Neural cell (in vitro differentiated cells): ENCODE measurements around the gene ZNF425.
"Not testable (repeated sequence)": the region's sequence is repeated elsewhere in the genome, so short reads cannot be mapped to it uniquely, and the experiment has no call there.

ENCODE experiments used
- EP300 ChIP-seq: fragments of 450-650 bp; conservative IDR thresholded peaks from 2 replicates; pipeline ENCODE4 v1.6.1; 2014; ENCODE audit warnings: antibody characterized with exemption, mild to moderate bottlenecking, moderate library complexity; ENCODE audit not compliant: poor library complexity, severe bottlenecking
- EZH2 ChIP-seq: fragments of 200-600, 300-800 bp; shearing (Covaris generic), sonication (generic); IDR thresholded peaks from 2 replicates; pipeline ENCODE4 v1.6.1; 2014; ENCODE audit warnings: antibody characterized with exemption, low read length, borderline replicate concordance, mild to moderate bottlenecking; ENCODE audit not compliant: insufficient read depth, poor library complexity, severe bottlenecking
- POLR2AphosphoS5 ChIP-seq: IDR thresholded peaks from 2 replicates; pipeline ENCODE4 v1.6.1; 2012
- RAD21 ChIP-seq: fragments of 450-650 bp; conservative IDR thresholded peaks from 2 replicates; pipeline ENCODE4 v1.6.1; 2014; ENCODE audit warnings: antibody characterized with exemption, mild to moderate bottlenecking, moderate library complexity
- TF ChIP-seq, protein P1 (sequence below): fragments of 450-650 bp; IDR thresholded peaks from 2 replicates; pipeline ENCODE4 v1.5.1; 2014; ENCODE audit warnings: antibody characterized with exemption, mild to moderate bottlenecking, moderate library complexity; ENCODE audit not compliant: poor library complexity, severe bottlenecking
- TF ChIP-seq, protein P2 (sequence below): IDR thresholded peaks from 2 replicates; pipeline ENCODE4 v1.6.1; 2012; ENCODE audit warnings: borderline replicate concordance

DNA sequence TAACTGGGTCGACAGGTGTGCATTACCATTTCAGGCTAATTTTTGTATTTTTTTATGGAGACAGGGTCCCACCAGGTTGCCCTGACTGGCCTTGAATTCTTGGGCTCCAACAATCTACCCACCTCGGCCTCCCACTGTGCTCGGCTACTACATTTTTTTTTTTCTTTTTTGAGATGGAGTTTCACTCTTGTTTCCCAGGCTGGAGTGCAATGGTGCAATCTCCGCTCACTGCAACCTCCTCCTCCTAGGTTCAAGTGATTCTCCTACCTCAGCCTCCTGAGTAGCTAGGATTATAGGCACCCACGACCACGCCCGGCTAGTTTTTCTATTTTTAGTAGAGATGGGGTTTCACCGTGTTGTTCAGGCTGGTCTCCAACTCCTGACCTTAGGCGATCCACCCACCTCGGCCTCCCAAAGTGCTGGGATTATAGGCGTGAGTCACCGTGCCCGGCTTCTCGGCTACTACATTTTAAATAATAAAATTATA lies 18.4 kb upstream of the ZNF425 start:
- TF ChIP-seq, protein P1, sequence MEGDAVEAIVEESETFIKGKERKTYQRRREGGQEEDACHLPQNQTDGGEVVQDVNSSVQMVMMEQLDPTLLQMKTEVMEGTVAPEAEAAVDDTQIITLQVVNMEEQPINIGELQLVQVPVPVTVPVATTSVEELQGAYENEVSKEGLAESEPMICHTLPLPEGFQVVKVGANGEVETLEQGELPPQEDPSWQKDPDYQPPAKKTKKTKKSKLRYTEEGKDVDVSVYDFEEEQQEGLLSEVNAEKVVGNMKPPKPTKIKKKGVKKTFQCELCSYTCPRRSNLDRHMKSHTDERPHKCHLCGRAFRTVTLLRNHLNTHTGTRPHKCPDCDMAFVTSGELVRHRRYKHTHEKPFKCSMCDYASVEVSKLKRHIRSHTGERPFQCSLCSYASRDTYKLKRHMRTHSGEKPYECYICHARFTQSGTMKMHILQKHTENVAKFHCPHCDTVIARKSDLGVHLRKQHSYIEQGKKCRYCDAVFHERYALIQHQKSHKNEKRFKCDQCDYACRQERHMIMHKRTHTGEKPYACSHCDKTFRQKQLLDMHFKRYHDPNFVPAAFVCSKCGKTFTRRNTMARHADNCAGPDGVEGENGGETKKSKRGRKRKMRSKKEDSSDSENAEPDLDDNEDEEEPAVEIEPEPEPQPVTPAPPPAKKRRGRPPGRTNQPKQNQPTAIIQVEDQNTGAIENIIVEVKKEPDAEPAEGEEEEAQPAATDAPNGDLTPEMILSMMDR: not testable (repeated sequence)
- TF ChIP-seq POLR2AphosphoS5, EP300, EZH2, RAD21: not testable (repeated sequence)
- TF ChIP-seq, protein P2, sequence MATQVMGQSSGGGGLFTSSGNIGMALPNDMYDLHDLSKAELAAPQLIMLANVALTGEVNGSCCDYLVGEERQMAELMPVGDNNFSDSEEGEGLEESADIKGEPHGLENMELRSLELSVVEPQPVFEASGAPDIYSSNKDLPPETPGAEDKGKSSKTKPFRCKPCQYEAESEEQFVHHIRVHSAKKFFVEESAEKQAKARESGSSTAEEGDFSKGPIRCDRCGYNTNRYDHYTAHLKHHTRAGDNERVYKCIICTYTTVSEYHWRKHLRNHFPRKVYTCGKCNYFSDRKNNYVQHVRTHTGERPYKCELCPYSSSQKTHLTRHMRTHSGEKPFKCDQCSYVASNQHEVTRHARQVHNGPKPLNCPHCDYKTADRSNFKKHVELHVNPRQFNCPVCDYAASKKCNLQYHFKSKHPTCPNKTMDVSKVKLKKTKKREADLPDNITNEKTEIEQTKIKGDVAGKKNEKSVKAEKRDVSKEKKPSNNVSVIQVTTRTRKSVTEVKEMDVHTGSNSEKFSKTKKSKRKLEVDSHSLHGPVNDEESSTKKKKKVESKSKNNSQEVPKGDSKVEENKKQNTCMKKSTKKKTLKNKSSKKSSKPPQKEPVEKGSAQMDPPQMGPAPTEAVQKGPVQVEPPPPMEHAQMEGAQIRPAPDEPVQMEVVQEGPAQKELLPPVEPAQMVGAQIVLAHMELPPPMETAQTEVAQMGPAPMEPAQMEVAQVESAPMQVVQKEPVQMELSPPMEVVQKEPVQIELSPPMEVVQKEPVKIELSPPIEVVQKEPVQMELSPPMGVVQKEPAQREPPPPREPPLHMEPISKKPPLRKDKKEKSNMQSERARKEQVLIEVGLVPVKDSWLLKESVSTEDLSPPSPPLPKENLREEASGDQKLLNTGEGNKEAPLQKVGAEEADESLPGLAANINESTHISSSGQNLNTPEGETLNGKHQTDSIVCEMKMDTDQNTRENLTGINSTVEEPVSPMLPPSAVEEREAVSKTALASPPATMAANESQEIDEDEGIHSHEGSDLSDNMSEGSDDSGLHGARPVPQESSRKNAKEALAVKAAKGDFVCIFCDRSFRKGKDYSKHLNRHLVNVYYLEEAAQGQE: not testable (repeated sequence)
